GM12873 (cell line): ENCODE data around the gene ITGA2B.

Experiments used
- TF ChIP-seq, protein P1 (sequence below): IDR thresholded peaks from 2 replicates; pipeline ENCODE4 v1.5.1; 2012; ENCODE audit warnings: low read depth, mild to moderate bottlenecking, moderate library complexity, low read length, control low read depth; ENCODE audit not compliant: insufficient read depth; ENCODE audit errors: missing control alignments

Gene ITGA2B

GRCh38 chr17:44387804-44388203 is 1.6 kb downstream of the ITGA2B start:
- TF ChIP-seq, protein P1, sequence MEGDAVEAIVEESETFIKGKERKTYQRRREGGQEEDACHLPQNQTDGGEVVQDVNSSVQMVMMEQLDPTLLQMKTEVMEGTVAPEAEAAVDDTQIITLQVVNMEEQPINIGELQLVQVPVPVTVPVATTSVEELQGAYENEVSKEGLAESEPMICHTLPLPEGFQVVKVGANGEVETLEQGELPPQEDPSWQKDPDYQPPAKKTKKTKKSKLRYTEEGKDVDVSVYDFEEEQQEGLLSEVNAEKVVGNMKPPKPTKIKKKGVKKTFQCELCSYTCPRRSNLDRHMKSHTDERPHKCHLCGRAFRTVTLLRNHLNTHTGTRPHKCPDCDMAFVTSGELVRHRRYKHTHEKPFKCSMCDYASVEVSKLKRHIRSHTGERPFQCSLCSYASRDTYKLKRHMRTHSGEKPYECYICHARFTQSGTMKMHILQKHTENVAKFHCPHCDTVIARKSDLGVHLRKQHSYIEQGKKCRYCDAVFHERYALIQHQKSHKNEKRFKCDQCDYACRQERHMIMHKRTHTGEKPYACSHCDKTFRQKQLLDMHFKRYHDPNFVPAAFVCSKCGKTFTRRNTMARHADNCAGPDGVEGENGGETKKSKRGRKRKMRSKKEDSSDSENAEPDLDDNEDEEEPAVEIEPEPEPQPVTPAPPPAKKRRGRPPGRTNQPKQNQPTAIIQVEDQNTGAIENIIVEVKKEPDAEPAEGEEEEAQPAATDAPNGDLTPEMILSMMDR, result no peak

GRCh38 chr17:44386182-44386525 is 3.3 kb downstream of the ITGA2B start:
- TF ChIP-seq, protein P1, result no peak

DNA sequence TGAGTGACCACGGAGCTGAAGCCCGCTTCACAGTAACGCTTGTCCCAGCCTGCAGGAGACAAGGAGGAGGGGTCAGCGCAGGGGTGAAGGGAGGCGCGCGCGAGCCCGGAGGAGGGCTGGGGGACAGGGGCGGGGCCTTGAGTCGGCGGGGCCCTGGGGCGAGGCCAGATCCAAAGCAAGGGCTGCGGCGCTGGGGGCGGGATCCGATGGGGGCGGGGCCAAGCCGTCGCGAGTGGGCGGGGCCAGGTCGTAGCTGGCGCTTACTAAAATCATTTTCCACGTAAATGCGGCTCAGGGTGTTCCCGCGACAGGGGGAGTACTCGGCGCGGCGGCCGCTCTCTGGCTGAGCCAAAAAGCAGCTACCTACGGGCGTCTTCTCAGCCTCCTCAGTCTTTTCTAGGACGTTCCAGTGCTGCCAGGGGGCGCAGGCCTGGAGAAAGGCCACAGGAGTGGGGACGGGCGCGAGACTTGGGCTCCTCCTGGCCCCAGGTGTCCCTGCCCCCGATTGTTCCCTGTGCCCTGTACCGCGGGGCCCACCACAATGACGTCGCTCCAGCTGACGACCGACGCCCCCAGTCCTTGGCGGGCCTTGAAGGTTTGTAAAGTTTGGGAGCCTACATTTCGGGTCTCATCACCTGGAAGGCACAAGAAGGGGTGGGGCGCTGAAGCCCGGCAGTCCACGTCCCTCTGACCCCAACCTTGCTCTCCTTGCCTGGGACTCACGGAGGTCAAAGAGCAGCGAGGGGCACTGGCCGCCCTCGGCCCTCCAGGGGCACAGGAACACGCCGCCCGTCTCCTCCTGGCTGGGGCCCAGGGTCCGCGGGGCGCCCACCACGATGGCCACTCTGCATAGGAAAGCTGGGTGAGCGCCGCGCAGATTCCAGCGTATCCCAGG is 3.9 kb downstream of the ITGA2B start:
- TF ChIP-seq, protein P1, result no peak

GRCh38 chr17:44384823-44385286 is 4.6 kb downstream of the ITGA2B start:
- TF ChIP-seq, protein P1, result no peak

GRCh38 chr17:44384281-44384822 is 5.1 kb downstream of the ITGA2B start:
- TF ChIP-seq, protein P1, result no peak

DNA sequence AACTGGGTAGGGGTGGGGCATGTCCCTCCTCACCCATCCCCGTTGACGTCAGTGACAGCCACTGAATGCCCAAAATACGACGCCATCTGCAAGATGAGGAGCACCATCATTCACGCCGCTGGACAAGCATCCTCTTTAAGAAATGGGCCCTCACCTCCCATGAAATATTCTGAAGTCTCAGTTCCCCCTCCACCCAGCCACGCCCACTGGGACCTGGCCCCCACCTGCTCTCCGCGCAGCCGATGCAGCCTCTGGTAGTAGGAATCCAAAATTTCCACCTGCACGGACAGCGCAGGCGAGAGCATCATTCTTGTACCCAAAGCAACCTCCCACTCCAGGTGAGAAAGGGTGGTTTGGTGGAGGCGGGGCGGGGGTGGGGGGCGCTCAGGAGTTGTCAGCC is 5.6 kb downstream of the ITGA2B start:
- TF ChIP-seq, protein P1, result no peak

GRCh38 chr17:44383363-44383762 is 6.1 kb downstream of the ITGA2B start:
- TF ChIP-seq, protein P1, result no peak
